HepG2 (cell line): Measurements from ENCODE around the gene LRPPRC. TPM values are rescaled to one million over a fixed set of nuclear protein-coding genes. Genes with fewer than 3 reads are reported as not detected.

Source experiments
- BRD4 ChIP-seq: sonication (generic); formaldehyde crosslinking; IDR thresholded peaks from 2 replicates; pipeline ENCODE4 v1.4.0; 2020; ENCODE audit warnings: missing genetic modification reagents
- CBX5 ChIP-seq: sonication (generic); formaldehyde crosslinking; IDR thresholded peaks from 2 replicates; pipeline ENCODE4 v1.4.0; 2020; ENCODE audit warnings: missing genetic modification reagents, borderline replicate concordance
- DZIP1 ChIP-seq: sonication (generic); formaldehyde crosslinking; IDR thresholded peaks from 2 replicates; pipeline ENCODE4 v1.5.0; 2020; ENCODE audit warnings: mild to moderate bottlenecking, missing genetic modification reagents
- ERF ChIP-seq: IDR thresholded peaks from 2 replicates; pipeline ENCODE4 v1.6.1; 2018; ENCODE audit warnings: missing biosample characterization, missing genetic modification reagents
- FOXP1 ChIP-seq, 2 experiments: fragments of 450-650 bp in 1 of 2; IDR thresholded peaks; 2 replicates each; pipeline ENCODE4 v1.6.1; 2017 to 2018; ENCODE audit warnings: antibody characterized with exemption in 1 of 2
- HMG20A ChIP-seq: IDR thresholded peaks from 2 replicates; pipeline ENCODE4 v1.6.1; 2016; ENCODE audit warnings: borderline replicate concordance
- KLF13 ChIP-seq: sonication (generic); formaldehyde crosslinking; IDR thresholded peaks from 2 replicates; pipeline ENCODE4 v1.4.0; 2020; ENCODE audit warnings: mild to moderate bottlenecking, missing genetic modification reagents
- MAFK ChIP-seq, 2 experiments: IDR thresholded peaks in 1 of 2; conservative IDR thresholded peaks in 1 of 2; 2 replicates each; pipeline ENCODE4 v1.6.1; 2011; ENCODE audit warnings: improper control_type of control experiment in 2 of 2, low read length in 2 of 2
- MBD4 ChIP-seq: IDR thresholded peaks from 2 replicates; pipeline ENCODE4 v1.6.1; 2012; ENCODE audit warnings: low read length, inconsistent platforms, borderline replicate concordance
- MED8 ChIP-seq: sonication (generic); formaldehyde crosslinking; IDR thresholded peaks from 2 replicates; pipeline ENCODE4 v1.8.1; 2023; ENCODE audit warnings: mild to moderate bottlenecking, missing genetic modification reagents; ENCODE audit not compliant: insufficient replicate concordance
- NFIC ChIP-seq: IDR thresholded peaks from 2 replicates; pipeline ENCODE4 v1.6.1; 2012; ENCODE audit warnings: mild to moderate bottlenecking, low read length, inconsistent platforms
- PHF21A ChIP-seq: sonication (generic); formaldehyde crosslinking; IDR thresholded peaks from 2 replicates; pipeline ENCODE4 v1.5.0; 2020; ENCODE audit warnings: mild to moderate bottlenecking, missing genetic modification reagents
- PTBP1 ChIP-seq: fragments of 200-400 bp; formaldehyde crosslinking; IDR thresholded peaks from 2 replicates; pipeline ENCODE4 v1.6.1; 2018; ENCODE audit warnings: low read length, low read depth; ENCODE audit not compliant: poor library complexity, severe bottlenecking
- RBFOX2 ChIP-seq: fragments of 200-400 bp; formaldehyde crosslinking; IDR thresholded peaks from 2 replicates; pipeline ENCODE4 v1.6.1; 2017; ENCODE audit warnings: low read depth, mild to moderate bottlenecking, low read length
- SNAPC5 ChIP-seq: sonication (generic); formaldehyde crosslinking; IDR thresholded peaks from 2 replicates; pipeline ENCODE4 v1.8.1; 2023; ENCODE audit warnings: mild to moderate bottlenecking, missing genetic modification reagents, borderline replicate concordance
- SOX5 ChIP-seq: IDR thresholded peaks from 2 replicates; pipeline ENCODE4 v1.6.1; 2016; ENCODE audit warnings: borderline replicate concordance
- SOX6 ChIP-seq, 2 experiments: fragments of 450-650 bp in 1 of 2; sonication (generic) in 1 of 2; formaldehyde crosslinking in 1 of 2; IDR thresholded peaks; 2 replicates each; pipeline versions ENCODE4 v1.4.0 to v1.6.1; 2017 to 2020; ENCODE audit warnings: antibody characterized with exemption in 1 of 2, mild to moderate bottlenecking in 1 of 2, missing genetic modification reagents in 1 of 2
- TCF12 ChIP-seq, 2 experiments: fragments of 450-650 bp in 1 of 2; sonication (generic) in 1 of 2; formaldehyde crosslinking in 1 of 2; IDR thresholded peaks; 2 replicates each; pipeline versions ENCODE4 v1.6.1 to v1.8.0; 2017 to 2022; ENCODE audit warnings: antibody characterized with exemption in 1 of 2, mild to moderate bottlenecking in 1 of 2, missing genetic modification reagents in 1 of 2, moderate library complexity in 1 of 2
- TGIF2 ChIP-seq: IDR thresholded peaks from 2 replicates; pipeline ENCODE4 v1.6.1; 2016; ENCODE audit warnings: control low read depth, missing compliant biosample characterization
- ZBTB26 ChIP-seq: IDR thresholded peaks from 2 replicates; pipeline ENCODE4 v1.6.1; 2016; ENCODE audit warnings: missing compliant biosample characterization, missing genetic modification reagents, borderline replicate concordance
- ZFAT ChIP-seq: sonication (generic); formaldehyde crosslinking; conservative IDR thresholded peaks from 2 replicates; pipeline ENCODE4 v1.8.1; 2023; ENCODE audit warnings: missing genetic modification reagents, inconsistent platforms
- ZNF260 ChIP-seq: sonication (generic); formaldehyde crosslinking; IDR thresholded peaks from 2 replicates; pipeline ENCODE4 v1.4.0; 2020; ENCODE audit warnings: missing genetic modification reagents, low read depth, mild to moderate bottlenecking, borderline replicate concordance
- ZNF354B ChIP-seq: sonication (generic); formaldehyde crosslinking; IDR thresholded peaks from 2 replicates; pipeline ENCODE4 v1.8.0; 2022; ENCODE audit warnings: mild to moderate bottlenecking, missing genetic modification reagents
- ZNF598 ChIP-seq: sonication (generic); formaldehyde crosslinking; IDR thresholded peaks from 2 replicates; pipeline ENCODE4 v1.5.1; 2020; ENCODE audit warnings: mild to moderate bottlenecking, missing genetic modification reagents, borderline replicate concordance
- ZNF784 ChIP-seq: sonication (generic); formaldehyde crosslinking; IDR thresholded peaks from 2 replicates; pipeline ENCODE4 v1.5.1; 2020; ENCODE audit warnings: missing genetic modification reagents, mild to moderate bottlenecking, borderline replicate concordance
- polyA plus RNA-seq, 8 experiments: library from polyadenylated mRNA; depleted of rRNA in 3 of 8; stranded (reverse) in 7 of 8; unstranded in 1 of 8; fragments of >200 nt; fragmentation: Illumina TruSeq in 4 of 8; extraction: Trizol in 4 of 8; gene quantifications; 2 replicates each; pipeline versions ENCODE4 v1.2.1 to v1.2.3, GENCODE V29; 2011 to 2016; ENCODE audit warnings: low read depth in 4 of 8, missing spikeins in 1 of 8, mixed read lengths in 1 of 8; ENCODE audit not compliant: insufficient read depth in 1 of 8
- total RNA-seq, 5 experiments: library from RNA; depleted of rRNA; stranded (reverse); fragments of >200 nt; fragmentation: Illumina TruSeq; extraction: Trizol; gene quantifications; 2 replicates each; pipeline ENCODE4 v1.2.3, GENCODE V29; 2016; ENCODE audit warnings: low read depth in 1 of 5

LRPPRC gene
- total and polyA plus RNA-seq, 2 of the 13 experiments (the other 11 are each of a cell fraction or from before 2014, with no cell fraction given): 117 to 167 TPM

GRCh38 chr2:43884689-43885088 lies 111.1 kb downstream of the LRPPRC start (continued):
- TF ChIP-seq KLF13 (CRISPR knock-in tag) (no peak), BRD4 (CRISPR knock-in tag) (no peak), NFIC (peak; percentile 66; the same call in 1 of the 2 replicates), MED8 (CRISPR knock-in tag) (no peak), TCF12 (IDR thresholded peaks at IDR 0.05) (no peak), TCF12 (CRISPR knock-in tag; IDR thresholded peaks at IDR 0.05) (no peak), SNAPC5 (CRISPR knock-in tag) (no peak), SOX5 (CRISPR knock-in tag) (0 out of 2 replicates have a peak, but pooled peaks have one; percentile 21), ZBTB26 (CRISPR knock-in tag) (no peak), ZNF598 (CRISPR knock-in tag) (no peak), MBD4 (0 out of 2 replicates have a peak, but pooled peaks have one; percentile 44), ZNF784 (CRISPR knock-in tag) (no peak), TGIF2 (no peak), FOXP1 (IDR thresholded peaks at IDR 0.05) (no peak), FOXP1 (CRISPR knock-in tag; IDR thresholded peaks at IDR 0.05) (0 out of 2 replicates have a peak, but pooled peaks have one; percentile 9), ZFAT (CRISPR knock-in tag) (0 out of 2 replicates have a peak, but pooled peaks have one; percentile 23), CBX5 (CRISPR knock-in tag) (no peak), PHF21A (CRISPR knock-in tag) (no peak), ZNF260 (CRISPR knock-in tag) (no peak), DZIP1 (CRISPR knock-in tag) (no peak), HMG20A (CRISPR knock-in tag) (peak; percentile 32; the same call in 1 of the 2 replicates), SOX6 (IDR thresholded peaks at IDR 0.05) (no peak), SOX6 (CRISPR knock-in tag; IDR thresholded peaks at IDR 0.05) (peak; percentile 49; the same call in 1 of the 2 replicates), PTBP1 (no peak), RBFOX2 (no peak), ERF (no peak), ZNF354B (CRISPR knock-in tag) (no peak), MAFK (conservative IDR thresholded peaks at IDR 0.05 in 1 of 2, IDR thresholded peaks at IDR 0.05 in 1 of 2; ENCODE audit: low read length in 2 of 2) (no peak)
